Ascending aorta (tissue), 2 donors: Measurements from ENCODE around the gene ITGA8. TPM values are rescaled to one million over a fixed set of nuclear protein-coding genes. Genes with fewer than 3 reads are reported as not detected.
A peak's percentile ranks its signal among the peaks of the same experiment; 100 is the strongest.

Experiments used
- DNase-seq, 2 donors: peaks; one replicate each; pipeline ENCODE4 v3.0.0-alpha.2; 2019; ENCODE audit warnings: low spot score in 2 of 2
- H3K27ac ChIP-seq, 2 donors: fragments of 200-600 bp; sonication (generic); one replicate each; pipeline ENCODE4 v1.5.1; 2016 to 2017; ENCODE audit warnings: mild to moderate bottlenecking in 1 of 2
- H3K27me3 ChIP-seq: fragments of 200-600 bp; sonication (generic); one replicate; pipeline ENCODE4 v1.5.1; 2017
- H3K36me3 ChIP-seq, 2 donors: fragments of 200-600 bp; sonication (generic); one replicate each; pipeline ENCODE4 v1.5.1; 2016
- H3K4me1 ChIP-seq, 2 donors: fragments of 200-600 bp; sonication (generic); one replicate each; pipeline ENCODE4 v1.5.1; 2016 to 2017; ENCODE audit warnings: mild to moderate bottlenecking in 1 of 2
- H3K4me3 ChIP-seq, 2 donors: fragments of 200-600 bp; sonication (generic); one replicate each; pipeline ENCODE4 v1.5.1; 2016 to 2017; ENCODE audit warnings: mild to moderate bottlenecking in 1 of 2
- H3K9me3 ChIP-seq, 2 donors: fragments of 200-600 bp; sonication (generic); one replicate each; pipeline ENCODE4 v1.5.1; 2016
- CTCF ChIP-seq, 3 experiments: fragments of 200-600 bp in 2 of 3; fragments of 450-650 bp in 1 of 3; sonication (generic) in 2 of 3; IDR thresholded peaks; one replicate each; pipeline ENCODE4 v1.5.1; 2016 to 2019; ENCODE audit warnings: antibody characterized with exemption in 3 of 3, mild to moderate bottlenecking in 1 of 3, moderate library complexity in 1 of 3
- intact Hi-C: fragments of 100-400 bp; cut with DNase I; formaldehyde crosslinking; loops from one replicate; pipeline ENCODE4 v1.15.1; 2023
- total RNA-seq: library from RNA; depleted of rRNA; stranded (reverse); fragments of >200 nt; gene quantifications from one replicate; pipeline ENCODE4 v1.1.0, GENCODE V29; 2016

ITGA8 gene
- total RNA-seq, 1 donor from 2014 or later: 231 TPM

- intact Hi-C loops: loop anchor here (5.0 kb wide), 4 partner anchors 35 to 185 kb away; partner anchors contain the start of gene ITGA8
- Histone ChIP-seq H3K27me3 (no peaks in the 10 kb centered on the region), H3K36me3 (peaks cover 16 to 54% of the 10 kb centered on the region in 2 donors), H3K4me3 (no peak overlapping the region), H3K27ac (peak overlapping the region; percentile 82 to 86), H3K4me1 (peaks cover 3 to 28% of the 10 kb centered on the region in 2 donors), H3K9me3 (no peaks in the 10 kb centered on the region)
- TF ChIP-seq CTCF (IDR thresholded peaks at IDR 0.05): no peak
- no peak for DNase-seq
These were observed 187.6 kb downstream of the ITGA8 start for GRCh38 chr10:15531927-15532722.

- Histone ChIP-seq H3K4me1 (peaks cover 3 to 30% of the 10 kb centered on the region in 2 donors), H3K9me3 (no peaks in the 10 kb centered on the region), H3K4me3 (no peak overlapping the region), H3K27me3 (no peaks in the 10 kb centered on the region), H3K36me3 (peaks cover 17 to 48% of the 10 kb centered on the region in 2 donors), H3K27ac (peak overlapping the region; percentile 34 to 50)
- intact Hi-C loops: no loop called here
- no peak for DNase-seq
- no peak for TF ChIP-seq CTCF (IDR thresholded peaks at IDR 0.05)
These were observed 190.9 kb downstream of the ITGA8 start for GRCh38 chr10:15528859-15529239.

- Histone ChIP-seq H3K4me1 (peaks cover 0 to 19% of the 10 kb centered on the region in 2 donors), H3K4me3 (no peak overlapping the region), H3K36me3 (peaks cover 17 to 67% of the 10 kb centered on the region in 2 donors), H3K27me3 (no peaks in the 10 kb centered on the region), H3K9me3 (no peaks in the 10 kb centered on the region), H3K27ac (peak overlapping the region in 1 of 2 donors; percentile 33)
- intact Hi-C loops: no loop called here
- no peak for TF ChIP-seq CTCF (IDR thresholded peaks at IDR 0.05)
- no peak for DNase-seq
These were observed 193.0 kb downstream of the ITGA8 start for GRCh38 chr10:15526754-15527153.

- intact Hi-C loops: no loop called here
- H3K4me1 ChIP-seq: no peaks in the 10 kb centered on the region
- H3K27me3 ChIP-seq: no peaks in the 10 kb centered on the region
- TF ChIP-seq CTCF (IDR thresholded peaks at IDR 0.05): no peak
- H3K36me3 ChIP-seq: peaks cover 38 to 65% of the 10 kb centered on the region in 2 donors
- no peak overlapping the region for H3K4me3 ChIP-seq
- no peaks in the 10 kb centered on the region for H3K9me3 ChIP-seq
- DNase-seq: no peak
- H3K27ac ChIP-seq: no peak overlapping the region
These were observed 198.3 kb downstream of the ITGA8 start for GRCh38 chr10:15521328-15521903.

- no peak overlapping the region for H3K4me3 ChIP-seq
- no peaks in the 10 kb centered on the region for H3K9me3 ChIP-seq
- H3K36me3 ChIP-seq: peaks cover 41 to 82% of the 10 kb centered on the region in 2 donors
- intact Hi-C loops: no loop called here
- peak overlapping the region in 1 of 2 donors; percentile 29 for H3K27ac ChIP-seq
- DNase-seq: no peak
- no peak for TF ChIP-seq CTCF (IDR thresholded peaks at IDR 0.05)
- no peaks in the 10 kb centered on the region for H3K4me1 ChIP-seq
- no peaks in the 10 kb centered on the region for H3K27me3 ChIP-seq
These were observed 201.5 kb downstream of the ITGA8 start for GRCh38 chr10:15518250-15518649.
